H9 (cell line): Measurements from ENCODE around the gene TICRR. TPM values are rescaled to one million over a fixed set of nuclear protein-coding genes. Genes with fewer than 3 reads are reported as not detected.

Experiments
- DNase-seq: peaks from one replicate; pipeline ENCODE4 v3.0.0-alpha.2; 2017
- H2AFZ ChIP-seq: one replicate; pipeline ENCODE4 v1.6.1; 2013; ENCODE audit warnings: mild to moderate bottlenecking, low read length, control low read depth, moderate library complexity
- H2AK5ac ChIP-seq: 2 replicates; pipeline ENCODE4 v1.6.1; 2013; ENCODE audit warnings: low read length, control low read depth, mixed read lengths; ENCODE audit not compliant: insufficient read length
- H2BK120ac ChIP-seq: one replicate; pipeline ENCODE4 v1.6.1; 2013; ENCODE audit warnings: low read depth, mild to moderate bottlenecking, low read length, control low read depth, inconsistent platforms; ENCODE audit not compliant: poor library complexity, severe bottlenecking
- H2BK12ac ChIP-seq: 2 replicates; pipeline ENCODE4 v1.6.1; 2013; ENCODE audit warnings: low read length, control low read depth, mixed read lengths, low read depth; ENCODE audit not compliant: insufficient read length
- H2BK15ac ChIP-seq: 2 replicates; pipeline ENCODE4 v1.6.1; 2013; ENCODE audit warnings: low read depth, low read length, control low read depth
- H2BK20ac ChIP-seq: one replicate; pipeline ENCODE4 v1.6.1; 2013; ENCODE audit warnings: low read depth, mild to moderate bottlenecking, low read length, control low read depth, inconsistent platforms; ENCODE audit not compliant: poor library complexity, severe bottlenecking
- H2BK5ac ChIP-seq: 2 replicates; pipeline ENCODE4 v1.6.1; 2013; ENCODE audit warnings: low read length, control low read depth, mixed read lengths; ENCODE audit not compliant: insufficient read length
- H3K14ac ChIP-seq: 2 replicates; pipeline ENCODE4 v1.6.1; 2013; ENCODE audit warnings: low read length, control low read depth; ENCODE audit not compliant: insufficient read depth
- H3K18ac ChIP-seq: 2 replicates; pipeline ENCODE4 v1.6.1; 2013; ENCODE audit warnings: low read depth, mild to moderate bottlenecking, mixed read lengths, low read length, control low read depth; ENCODE audit not compliant: insufficient read length
- H3K23ac ChIP-seq: 2 replicates; pipeline ENCODE4 v1.6.1; 2013; ENCODE audit warnings: low read length, control low read depth, mixed read lengths, low read depth; ENCODE audit not compliant: insufficient read length
- H3K23me2 ChIP-seq: 2 replicates; pipeline ENCODE4 v1.6.1; 2013; ENCODE audit warnings: low read depth, mild to moderate bottlenecking, mixed read lengths, low read length, control low read depth; ENCODE audit not compliant: insufficient read length, poor library complexity, severe bottlenecking
- H3K27ac ChIP-seq: 2 replicates; pipeline ENCODE4 v1.5.1; 2013; ENCODE audit warnings: low read length, control low read depth, mixed read lengths, low read depth; ENCODE audit not compliant: insufficient read length
- H3K27me3 ChIP-seq: 2 replicates; pipeline ENCODE4 v1.6.1; 2013; ENCODE audit warnings: low read length, control low read depth, inconsistent platforms; ENCODE audit not compliant: insufficient read depth
- H3K4ac ChIP-seq: 2 replicates; pipeline ENCODE4 v1.6.1; 2013; ENCODE audit warnings: low read depth, mild to moderate bottlenecking, control low read depth, inconsistent platforms, low read length, moderate library complexity
- H3K4me1 ChIP-seq: 2 replicates; pipeline ENCODE4 v1.6.1; 2013; ENCODE audit warnings: low read length, control low read depth, inconsistent platforms; ENCODE audit not compliant: insufficient read depth
- H3K4me2 ChIP-seq: 2 replicates; pipeline ENCODE4 v1.6.1; 2013; ENCODE audit warnings: low read length, control low read depth, mixed read lengths; ENCODE audit not compliant: insufficient read length, insufficient read depth
- H3K56ac ChIP-seq: 2 replicates; pipeline ENCODE4 v1.6.1; 2013; ENCODE audit warnings: low read depth, mild to moderate bottlenecking, mixed read lengths, low read length, control low read depth; ENCODE audit not compliant: insufficient read length
- H3K79me1 ChIP-seq: 2 replicates; pipeline ENCODE4 v1.6.1; 2013; ENCODE audit warnings: low read depth, mild to moderate bottlenecking, moderate library complexity, low read length, control low read depth, inconsistent platforms; ENCODE audit not compliant: insufficient read depth, poor library complexity, severe bottlenecking
- H3K79me2 ChIP-seq: 2 replicates; pipeline ENCODE4 v1.6.1; 2013; ENCODE audit warnings: low read length, control low read depth, inconsistent platforms; ENCODE audit not compliant: insufficient read depth
- H3K9ac ChIP-seq: 2 replicates; pipeline ENCODE4 v1.6.1; 2013; ENCODE audit warnings: low read length, control low read depth, mixed read lengths; ENCODE audit not compliant: insufficient read length; ENCODE audit errors: extremely low read depth
- H3K9me3 ChIP-seq: one replicate; pipeline ENCODE4 v1.6.1; 2013; ENCODE audit warnings: low read depth, low read length, inconsistent platforms; ENCODE audit not compliant: control insufficient read depth
- H3T11ph ChIP-seq: one replicate; pipeline ENCODE4 v1.6.1; 2013; ENCODE audit warnings: mild to moderate bottlenecking, low read length, control low read depth, inconsistent platforms
- H4K20me1 ChIP-seq: one replicate; pipeline ENCODE4 v1.6.1; 2013; ENCODE audit not compliant: control insufficient read depth, insufficient read length, insufficient read depth
- H4K5ac ChIP-seq: 2 replicates; pipeline ENCODE4 v1.6.1; 2013; ENCODE audit warnings: low read depth, mild to moderate bottlenecking, mixed read lengths, low read length, control low read depth; ENCODE audit not compliant: insufficient read length
- H4K8ac ChIP-seq: replicated peaks from 2 replicates; pipeline ENCODE4 v1.6.1; 2013; ENCODE audit warnings: low read length, control low read depth, mixed read lengths, low read depth; ENCODE audit not compliant: insufficient read length
- H4K91ac ChIP-seq: 2 replicates; pipeline ENCODE4 v1.6.1; 2013; ENCODE audit warnings: low read depth, mild to moderate bottlenecking, moderate library complexity, mixed read lengths, low read length, control low read depth; ENCODE audit not compliant: insufficient read length
- H3K27ac Mint-ChIP-seq, 3 experiments: 2 replicates in 2 of 3; 3 replicates in 1 of 3; pipeline ENCODE4 v1.8.0; 2020 to 2021; ENCODE audit warnings: mixed read lengths in 3 of 3, mild to moderate bottlenecking in 1 of 3, moderate library complexity in 1 of 3
- H3K27me3 Mint-ChIP-seq: 2 replicates; pipeline ENCODE4 v1.8.0; 2021; ENCODE audit warnings: low read depth, mild to moderate bottlenecking, moderate library complexity, mixed read lengths
- H3K36me3 Mint-ChIP-seq, 3 experiments: 2 replicates in 2 of 3; 3 replicates in 1 of 3; pipeline ENCODE4 v1.8.0; 2020 to 2021; ENCODE audit warnings: low read depth in 3 of 3, mixed read lengths in 3 of 3; ENCODE audit not compliant: insufficient read depth in 1 of 3
- H3K4me1 Mint-ChIP-seq, 2 experiments: 2 replicates each; pipeline ENCODE4 v1.8.0; 2020; ENCODE audit warnings: mixed read lengths in 2 of 2
- H3K4me3 Mint-ChIP-seq, 2 experiments: 2 replicates in 1 of 2; 3 replicates in 1 of 2; pipeline ENCODE4 v1.8.0; 2020 to 2021; ENCODE audit warnings: mild to moderate bottlenecking in 2 of 2, mixed read lengths in 2 of 2, moderate library complexity in 1 of 2
- H3K9me3 Mint-ChIP-seq, 2 experiments: 2 replicates in 1 of 2; 3 replicates in 1 of 2; pipeline ENCODE4 v1.8.0; 2020; ENCODE audit warnings: mild to moderate bottlenecking in 2 of 2, mixed read lengths in 2 of 2, moderate library complexity in 1 of 2
- CTCF ChIP-seq: fragments of 200-600 bp; sonication (generic); conservative IDR thresholded peaks from 3 replicates; pipeline ENCODE4 v1.8.0; 2021; ENCODE audit warnings: antibody characterized with exemption, mild to moderate bottlenecking
- WGBS: extraction: QIAGEN DNeasy Blood & Tissue Kit; methylation state at CpG from one replicate; pipeline ENCODE4 v1.1.7; 2013; ENCODE audit warnings: missing lambda C conversion rate, low lambda C conversion rate, mixed read lengths; ENCODE audit not compliant: insufficient read length; ENCODE audit errors: extremely low coverage; 5-methylcytosine and 5-hydroxymethylcytosine counted together
- total RNA-seq: library from RNA; stranded (reverse); gene quantifications from 2 replicates; pipeline ENCODE4 v1.2.1, GENCODE V29; 2021

The TICRR gene
- total RNA-seq, 1 experiment from 2014 or later, result 26.0 TPM

GRCh38 chr15:89668171-89668570 lies 92.9 kb downstream of the TICRR start:
- Histone ChIP-seq H3K9me3 (no peaks in the 10 kb centered on the region), H4K8ac (no peak overlapping the region), H4K91ac (no peak overlapping the region), H2AFZ (no peak overlapping the region), H3K23ac (no peak overlapping the region), H2BK12ac (no peak overlapping the region), H2BK15ac (no peak overlapping the region), H3K14ac (no peak overlapping the region), H3K4me2 (no peak overlapping the region), H3K18ac (no peak overlapping the region), H2AK5ac (no peak overlapping the region), H3K4me1 (no peaks in the 10 kb centered on the region), H3K4ac (no peak overlapping the region), H3K56ac (no peak overlapping the region), H3T11ph (no peak overlapping the region), H3K23me2 (no peaks in the 10 kb centered on the region), H3K9ac (no peak overlapping the region), H4K5ac (no peak overlapping the region), H2BK5ac (no peak overlapping the region), H3K79me1 (no peaks in the 10 kb centered on the region), H2BK20ac (no peak overlapping the region), H2BK120ac (no peak overlapping the region), H4K20me1 (no peaks in the 10 kb centered on the region), H3K79me2 (no peaks in the 10 kb centered on the region), H3K27ac (no peak overlapping the region), H3K27me3 (no peaks in the 10 kb centered on the region; the same call in 1 of the 2 replicates)
- Mint-ChIP-seq H3K4me3 (no peak overlapping the region), H3K36me3 (no peaks in the 10 kb centered on the region; a peak in 1 of 7 replicates), H3K9me3 (no peaks in the 10 kb centered on the region), H3K27ac (no peak overlapping the region), H3K4me1 (peaks cover 13 to 19% of the 10 kb centered on the region in 2 experiments), H3K27me3 (peaks cover 34% of the 10 kb centered on the region)
- TF ChIP-seq CTCF, result no peak
- no CpG with 5 or more reads among the region's 3 CpGs for WGBS
- DNase-seq, result no peak
